ENCODE measurements around the gene FBXL16.
"Not testable (repeated sequence)": the region's sequence is repeated elsewhere in the genome, so short reads cannot be mapped to it uniquely, and the experiment has no call there.

FBXL16 gene

GRCh38 chr16:705431-706188, at the start of gene FBXL16:
Gene FBXL16, minus strand, starts transcription at chr16:705801. Its CDS starts 8,396 bp downstream, at chr16:697405.
- no peaks in the 10 kb centered on the region for H3K4me1 Mint-ChIP-seq (ENCODE audit: low read depth)
- H3K27ac Mint-ChIP-seq, result no peak within 1 kb of the TSS
- H3K27me3 Mint-ChIP-seq (ENCODE audit: low read depth), result peaks cover 57% of the 10 kb centered on the region
- no peaks in the 10 kb centered on the region for H3K9me3 Mint-ChIP-seq
- H3K4me3 Mint-ChIP-seq, result no peak within 1 kb of the TSS
- no peaks in the 10 kb centered on the region for H3K36me3 Mint-ChIP-seq (ENCODE audit: low read depth)

- Mint-ChIP-seq H3K27ac (no peak overlapping the region), H3K4me3 (no peak overlapping the region), H3K36me3 (ENCODE audit: low read depth) (no peaks in the 10 kb centered on the region), H3K9me3 (no peaks in the 10 kb centered on the region), H3K27me3 (ENCODE audit: low read depth) (peaks cover 10% of the 10 kb centered on the region), H3K4me1 (ENCODE audit: low read depth) (no peaks in the 10 kb centered on the region)
These were observed 49.1 kb upstream of the FBXL16 start for GRCh38 chr16:754656-755055.

GRCh38 chr16:754121-754607, 48.6 kb upstream of the FBXL16 start:
- H3K9me3 Mint-ChIP-seq; H3K4me3 Mint-ChIP-seq; H3K27ac Mint-ChIP-seq; H3K36me3 Mint-ChIP-seq (ENCODE audit: low read depth); H3K4me1 Mint-ChIP-seq (ENCODE audit: low read depth): not testable (repeated sequence)
- H3K27me3 Mint-ChIP-seq (ENCODE audit: low read depth), result peaks cover 10% of the 10 kb centered on the region

- H3K27ac Mint-ChIP-seq, result no peak overlapping the region
- H3K4me3 Mint-ChIP-seq, result no peak overlapping the region
- no peaks in the 10 kb centered on the region for H3K9me3 Mint-ChIP-seq
- peaks cover 4% of the 10 kb centered on the region for H3K27me3 Mint-ChIP-seq (ENCODE audit: low read depth)
- H3K4me1 Mint-ChIP-seq (ENCODE audit: low read depth), result no peaks in the 10 kb centered on the region
- H3K36me3 Mint-ChIP-seq (ENCODE audit: low read depth), result no peaks in the 10 kb centered on the region
These were observed 46.4 kb upstream of the FBXL16 start for GRCh38 chr16:752007-752312.

- Mint-ChIP-seq H3K4me1 (ENCODE audit: low read depth) (no peaks in the 10 kb centered on the region), H3K9me3 (no peaks in the 10 kb centered on the region), H3K4me3 (no peak overlapping the region), H3K27ac (no peak overlapping the region), H3K36me3 (ENCODE audit: low read depth) (no peaks in the 10 kb centered on the region), H3K27me3 (ENCODE audit: low read depth) (peaks cover 1% of the 10 kb centered on the region)
These were observed 45.8 kb upstream of the FBXL16 start for GRCh38 chr16:751152-752006.

- H3K9me3 Mint-ChIP-seq, result no peaks in the 10 kb centered on the region
- no peaks in the 10 kb centered on the region for H3K36me3 Mint-ChIP-seq (ENCODE audit: low read depth)
- H3K4me1 Mint-ChIP-seq (ENCODE audit: low read depth), result no peaks in the 10 kb centered on the region
- no peak overlapping the region for H3K27ac Mint-ChIP-seq
- no peaks in the 10 kb centered on the region for H3K27me3 Mint-ChIP-seq (ENCODE audit: low read depth)
- H3K4me3 Mint-ChIP-seq, result no peak overlapping the region
These were observed 44.9 kb upstream of the FBXL16 start for GRCh38 chr16:750485-750884.

GRCh38 chr16:749010-749409, 43.4 kb upstream of the FBXL16 start:
- Mint-ChIP-seq H3K4me1 (ENCODE audit: low read depth) (no peaks in the 10 kb centered on the region), H3K27me3 (ENCODE audit: low read depth) (no peaks in the 10 kb centered on the region), H3K9me3 (no peaks in the 10 kb centered on the region), H3K4me3 (no peak overlapping the region), H3K27ac (no peak overlapping the region), H3K36me3 (ENCODE audit: low read depth) (no peaks in the 10 kb centered on the region)

GRCh38 chr16:747978-748746, 42.6 kb upstream of the FBXL16 start:
- Mint-ChIP-seq H3K27me3 (ENCODE audit: low read depth) (no peaks in the 10 kb centered on the region), H3K36me3 (ENCODE audit: low read depth) (no peaks in the 10 kb centered on the region), H3K4me1 (ENCODE audit: low read depth) (no peaks in the 10 kb centered on the region), H3K4me3 (no peak overlapping the region), H3K27ac (no peak overlapping the region), H3K9me3 (no peaks in the 10 kb centered on the region)

GRCh38 chr16:746637-747036, 41.0 kb upstream of the FBXL16 start:
- Mint-ChIP-seq H3K27ac (no peak overlapping the region), H3K36me3 (ENCODE audit: low read depth) (no peaks in the 10 kb centered on the region), H3K27me3 (ENCODE audit: low read depth) (no peaks in the 10 kb centered on the region), H3K9me3 (no peaks in the 10 kb centered on the region), H3K4me3 (no peak overlapping the region), H3K4me1 (ENCODE audit: low read depth) (no peaks in the 10 kb centered on the region)

GRCh38 chr16:745739-746138, 40.1 kb upstream of the FBXL16 start:
- H3K4me1 Mint-ChIP-seq (ENCODE audit: low read depth), result no peaks in the 10 kb centered on the region
- H3K4me3 Mint-ChIP-seq, result no peak overlapping the region
- no peak overlapping the region for H3K27ac Mint-ChIP-seq
- H3K27me3 Mint-ChIP-seq (ENCODE audit: low read depth), result no peaks in the 10 kb centered on the region
- H3K36me3 Mint-ChIP-seq (ENCODE audit: low read depth), result no peaks in the 10 kb centered on the region
- no peaks in the 10 kb centered on the region for H3K9me3 Mint-ChIP-seq

- Mint-ChIP-seq H3K9me3 (no peaks in the 10 kb centered on the region), H3K27me3 (ENCODE audit: low read depth) (no peaks in the 10 kb centered on the region), H3K27ac (no peak overlapping the region), H3K4me1 (ENCODE audit: low read depth) (peaks cover 6% of the 10 kb centered on the region), H3K36me3 (ENCODE audit: low read depth) (peaks cover 4% of the 10 kb centered on the region), H3K4me3 (no peak overlapping the region)
These were observed 38.3 kb upstream of the FBXL16 start for GRCh38 chr16:743794-744500.

GRCh38 chr16:742894-743293, 37.3 kb upstream of the FBXL16 start:
- not testable (repeated sequence) for H3K9me3 Mint-ChIP-seq; H3K4me3 Mint-ChIP-seq; H3K36me3 Mint-ChIP-seq (ENCODE audit: low read depth); H3K27ac Mint-ChIP-seq; H3K4me1 Mint-ChIP-seq (ENCODE audit: low read depth); H3K27me3 Mint-ChIP-seq (ENCODE audit: low read depth)

- H3K27me3 Mint-ChIP-seq (ENCODE audit: low read depth), result no peaks in the 10 kb centered on the region
- no peaks in the 10 kb centered on the region for H3K9me3 Mint-ChIP-seq
- H3K4me1 Mint-ChIP-seq (ENCODE audit: low read depth), result peaks cover 10% of the 10 kb centered on the region
- peak overlapping the region; percentile 76 for H3K4me3 Mint-ChIP-seq
- peaks cover 6% of the 10 kb centered on the region for H3K36me3 Mint-ChIP-seq (ENCODE audit: low read depth)
- H3K27ac Mint-ChIP-seq, result no peak overlapping the region
These were observed 36.5 kb upstream of the FBXL16 start for GRCh38 chr16:741986-742629.
